GM12801 (cell line): Measurements from ENCODE around the gene INO80B.

ENCODE experiments used
- CTCF ChIP-seq: IDR thresholded peaks from one replicate; pipeline ENCODE4 v1.5.1; 2011; ENCODE audit warnings: control low read depth; ENCODE audit not compliant: insufficient read length; ENCODE audit errors: extremely low read depth

The INO80B gene

DNA sequence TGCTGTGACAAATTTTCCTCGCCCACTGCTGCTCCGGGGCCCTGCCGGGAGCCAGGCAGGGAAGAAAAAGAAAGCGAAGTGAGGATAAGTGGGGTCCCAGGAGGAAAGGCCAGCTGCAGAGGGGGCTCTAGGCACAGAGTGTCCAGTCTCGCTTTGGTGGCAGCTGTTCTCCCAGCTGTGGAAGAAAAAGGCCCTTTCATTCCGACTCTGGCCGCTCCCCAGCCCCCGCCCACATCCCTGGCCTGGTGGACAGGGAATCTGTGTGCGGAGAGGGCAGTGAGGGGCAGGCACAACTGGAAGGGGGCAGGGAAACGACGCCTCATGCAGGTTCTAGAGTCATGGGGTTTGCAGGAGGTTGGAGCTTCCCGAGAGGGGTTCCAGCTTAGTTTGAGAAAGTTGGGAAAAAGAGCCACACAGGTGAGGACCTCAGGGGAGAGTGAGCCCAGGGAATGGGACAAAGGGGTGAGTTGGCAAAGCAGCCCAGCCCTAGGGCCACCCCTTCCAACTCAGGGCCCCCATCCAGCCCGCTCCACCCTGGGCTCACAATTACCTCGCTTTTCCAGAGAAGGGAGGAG lies 15.0 kb upstream of the INO80B start:
- no peak for TF ChIP-seq CTCF

DNA sequence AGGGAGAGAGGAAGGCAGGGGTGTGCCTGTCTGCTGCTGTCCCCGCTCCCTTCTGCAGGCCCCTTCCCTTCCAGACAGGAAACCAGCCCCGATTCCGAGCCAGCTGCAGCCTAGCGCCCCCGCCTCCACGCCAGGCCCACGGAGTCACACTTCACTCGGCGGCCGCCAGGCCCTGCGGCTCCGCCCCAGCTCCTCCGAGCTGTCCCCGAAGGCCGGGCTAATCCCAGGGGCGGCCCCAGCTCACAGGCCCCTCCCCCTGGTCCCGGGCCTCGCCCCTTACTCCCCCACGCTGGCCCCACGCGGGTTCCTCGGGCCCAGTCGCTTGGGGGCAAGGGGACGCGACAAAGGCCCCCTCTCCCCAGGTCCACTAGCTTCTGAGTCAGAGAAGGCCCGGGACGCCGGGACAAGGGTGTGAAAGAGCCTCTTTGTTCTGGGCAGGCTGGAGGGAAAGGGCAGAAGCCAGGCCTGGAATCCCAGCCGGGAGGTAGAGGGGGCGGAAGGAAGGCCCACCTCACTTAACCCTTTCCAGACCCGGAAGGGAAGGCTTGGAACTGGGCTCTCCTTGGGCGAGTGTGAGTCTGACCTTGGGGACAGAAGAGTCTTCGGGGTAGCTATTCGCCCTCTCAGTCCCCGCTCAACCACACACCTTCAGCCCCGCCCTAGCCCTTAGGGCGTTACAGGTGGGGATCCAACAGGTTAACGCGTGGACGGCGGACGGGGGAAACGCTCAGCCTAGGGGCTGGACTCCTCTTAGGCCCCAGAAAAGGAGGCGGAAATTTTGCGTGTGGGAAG lies 14.3 kb upstream of the INO80B start:
- no peak for TF ChIP-seq CTCF

DNA sequence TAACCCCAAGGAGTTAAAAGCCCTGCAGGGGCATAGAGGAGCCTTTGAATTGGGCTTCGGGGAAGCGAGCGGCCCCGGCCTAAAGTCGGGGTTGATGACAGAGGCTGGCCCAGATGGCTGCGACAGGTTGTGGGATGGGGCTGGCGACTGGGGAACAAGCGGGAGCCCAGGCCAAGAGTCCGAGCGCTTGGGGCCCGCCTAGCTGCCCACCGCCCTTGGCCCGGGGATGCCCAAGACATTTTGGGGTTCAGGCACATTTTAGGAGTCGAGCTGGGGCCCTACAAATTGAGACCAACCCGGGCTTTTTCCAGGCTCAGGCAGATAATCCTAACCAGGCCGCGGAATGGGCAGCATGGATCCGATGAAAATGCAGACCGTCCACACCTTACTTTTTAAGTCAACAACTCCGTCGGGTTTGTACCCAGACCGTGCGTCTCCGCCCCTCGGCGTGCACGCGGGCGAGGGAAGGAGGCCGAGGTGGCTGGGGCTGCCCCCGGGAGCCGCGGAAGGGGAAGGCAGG lies 13.7 kb upstream of the INO80B start:
- no peak for TF ChIP-seq CTCF

GRCh38 chr2:74441690-74442482 lies 13.0 kb upstream of the INO80B start, which contains the start of gene RTKN:
RTKN (minus strand) TSS chr2:74441937; CDS start chr2:74441816, 121 bp downstream.
- no peak for TF ChIP-seq CTCF

DNA sequence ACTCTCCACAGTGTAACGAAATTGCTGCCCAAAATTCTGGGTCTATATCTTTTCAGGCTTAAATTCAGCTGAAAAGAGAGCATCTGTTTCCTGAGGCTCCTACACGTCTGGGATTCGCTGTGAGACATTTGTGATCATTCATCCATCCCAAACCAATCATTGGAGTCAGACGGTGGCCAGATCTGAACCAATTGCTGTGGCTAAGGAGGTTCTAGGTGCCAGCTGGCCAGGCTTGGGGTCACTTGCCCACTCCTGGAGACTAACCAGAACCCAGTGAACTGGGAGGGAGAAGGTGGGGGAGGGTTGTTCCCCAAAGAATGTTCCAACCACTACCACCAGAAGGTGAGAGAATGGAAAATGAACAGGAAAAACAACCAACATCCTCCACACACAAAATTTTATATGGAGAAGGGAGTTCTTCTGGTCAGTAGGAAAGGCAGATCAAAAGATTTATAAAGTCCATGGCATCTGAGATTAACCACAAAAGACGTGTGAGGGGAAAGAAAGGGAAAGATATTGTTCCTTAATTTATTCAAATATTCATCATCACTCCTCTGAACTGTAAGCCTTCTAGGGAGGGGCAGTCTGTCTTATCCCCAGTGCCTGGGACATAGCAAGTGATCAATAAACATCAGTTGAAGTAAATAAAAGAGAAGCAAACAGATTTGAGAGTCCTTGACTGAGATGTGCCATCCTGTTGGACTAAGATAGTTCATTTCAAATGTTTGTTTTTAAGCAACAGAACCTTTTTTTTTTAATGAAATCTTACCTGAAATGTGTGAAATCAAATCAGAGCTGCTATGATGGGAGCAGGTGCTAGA lies 10.2 kb upstream of the INO80B start:
- no peak for TF ChIP-seq CTCF

GRCh38 chr2:74447230-74447999 lies 7.5 kb upstream of the INO80B start:
- TF ChIP-seq CTCF: no peak
